Measurements from ENCODE around the gene COL25A1.

DNA sequence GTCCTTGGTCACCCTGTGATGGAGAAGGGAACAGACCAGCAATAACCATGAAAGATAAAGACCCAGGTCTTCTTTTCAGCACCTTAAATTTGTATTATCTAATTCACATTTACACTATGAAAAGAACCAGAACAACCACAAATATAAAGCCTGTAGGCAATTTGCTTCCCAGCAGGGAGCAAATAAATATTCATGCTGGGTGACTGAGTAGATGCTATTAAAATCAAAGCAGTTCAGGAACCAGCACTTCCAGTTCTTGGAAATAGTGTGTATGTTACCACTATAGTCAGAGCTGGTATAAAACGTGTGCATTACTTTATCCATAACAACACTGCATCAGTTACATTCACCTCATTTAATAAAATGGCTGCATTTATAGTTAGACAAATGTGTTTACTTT, 361.8 kb downstream of the COL25A1 start:
- TF ChIP-seq YY1 (IDR thresholded peaks at IDR 0.05) (no peak), CTCF (IDR thresholded peaks at IDR 0.05; ENCODE audit: low read depth, low read length, missing input control) (no peak), EGR1 (IDR thresholded peaks at IDR 0.05; ENCODE audit: low read depth in 2 of 2) (no peak), TAF1 (conservative IDR thresholded peaks at IDR 0.05) (no peak), GABPA (IDR thresholded peaks at IDR 0.05 in 1 of 2, conservative IDR thresholded peaks at IDR 0.05 in 1 of 2) (no peak), RAD21 (IDR thresholded peaks at IDR 0.05) (no peak), SP1 (IDR thresholded peaks at IDR 0.05) (no peak), NR2F2 (IDR thresholded peaks at IDR 0.05) (no peak)
- TF ChIP-seq, protein P1, sequence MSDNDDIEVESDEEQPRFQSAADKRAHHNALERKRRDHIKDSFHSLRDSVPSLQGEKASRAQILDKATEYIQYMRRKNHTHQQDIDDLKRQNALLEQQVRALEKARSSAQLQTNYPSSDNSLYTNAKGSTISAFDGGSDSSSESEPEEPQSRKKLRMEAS (IDR thresholded peaks at IDR 0.05), result no peak
- TF ChIP-seq, protein P2, sequence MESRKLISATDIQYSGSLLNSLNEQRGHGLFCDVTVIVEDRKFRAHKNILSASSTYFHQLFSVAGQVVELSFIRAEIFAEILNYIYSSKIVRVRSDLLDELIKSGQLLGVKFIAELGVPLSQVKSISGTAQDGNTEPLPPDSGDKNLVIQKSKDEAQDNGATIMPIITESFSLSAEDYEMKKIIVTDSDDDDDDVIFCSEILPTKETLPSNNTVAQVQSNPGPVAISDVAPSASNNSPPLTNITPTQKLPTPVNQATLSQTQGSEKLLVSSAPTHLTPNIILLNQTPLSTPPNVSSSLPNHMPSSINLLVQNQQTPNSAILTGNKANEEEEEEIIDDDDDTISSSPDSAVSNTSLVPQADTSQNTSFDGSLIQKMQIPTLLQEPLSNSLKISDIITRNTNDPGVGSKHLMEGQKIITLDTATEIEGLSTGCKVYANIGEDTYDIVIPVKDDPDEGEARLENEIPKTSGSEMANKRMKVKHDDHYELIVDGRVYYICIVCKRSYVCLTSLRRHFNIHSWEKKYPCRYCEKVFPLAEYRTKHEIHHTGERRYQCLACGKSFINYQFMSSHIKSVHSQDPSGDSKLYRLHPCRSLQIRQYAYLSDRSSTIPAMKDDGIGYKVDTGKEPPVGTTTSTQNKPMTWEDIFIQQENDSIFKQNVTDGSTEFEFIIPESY (IDR thresholded peaks at IDR 0.05), result no peak
- TF ChIP-seq, protein P3, sequence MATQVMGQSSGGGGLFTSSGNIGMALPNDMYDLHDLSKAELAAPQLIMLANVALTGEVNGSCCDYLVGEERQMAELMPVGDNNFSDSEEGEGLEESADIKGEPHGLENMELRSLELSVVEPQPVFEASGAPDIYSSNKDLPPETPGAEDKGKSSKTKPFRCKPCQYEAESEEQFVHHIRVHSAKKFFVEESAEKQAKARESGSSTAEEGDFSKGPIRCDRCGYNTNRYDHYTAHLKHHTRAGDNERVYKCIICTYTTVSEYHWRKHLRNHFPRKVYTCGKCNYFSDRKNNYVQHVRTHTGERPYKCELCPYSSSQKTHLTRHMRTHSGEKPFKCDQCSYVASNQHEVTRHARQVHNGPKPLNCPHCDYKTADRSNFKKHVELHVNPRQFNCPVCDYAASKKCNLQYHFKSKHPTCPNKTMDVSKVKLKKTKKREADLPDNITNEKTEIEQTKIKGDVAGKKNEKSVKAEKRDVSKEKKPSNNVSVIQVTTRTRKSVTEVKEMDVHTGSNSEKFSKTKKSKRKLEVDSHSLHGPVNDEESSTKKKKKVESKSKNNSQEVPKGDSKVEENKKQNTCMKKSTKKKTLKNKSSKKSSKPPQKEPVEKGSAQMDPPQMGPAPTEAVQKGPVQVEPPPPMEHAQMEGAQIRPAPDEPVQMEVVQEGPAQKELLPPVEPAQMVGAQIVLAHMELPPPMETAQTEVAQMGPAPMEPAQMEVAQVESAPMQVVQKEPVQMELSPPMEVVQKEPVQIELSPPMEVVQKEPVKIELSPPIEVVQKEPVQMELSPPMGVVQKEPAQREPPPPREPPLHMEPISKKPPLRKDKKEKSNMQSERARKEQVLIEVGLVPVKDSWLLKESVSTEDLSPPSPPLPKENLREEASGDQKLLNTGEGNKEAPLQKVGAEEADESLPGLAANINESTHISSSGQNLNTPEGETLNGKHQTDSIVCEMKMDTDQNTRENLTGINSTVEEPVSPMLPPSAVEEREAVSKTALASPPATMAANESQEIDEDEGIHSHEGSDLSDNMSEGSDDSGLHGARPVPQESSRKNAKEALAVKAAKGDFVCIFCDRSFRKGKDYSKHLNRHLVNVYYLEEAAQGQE (IDR thresholded peaks at IDR 0.05), result no peak
